Duodenal mucosa (tissue), 2 donors: ENCODE measurements around the gene SLC35B4.

Experiments
- H3K27ac ChIP-seq: one replicate; pipeline ENCODE4 v1.7.0; 2013; ENCODE audit warnings: low read depth, low read length
- H3K27me3 ChIP-seq, 2 donors: one replicate each; pipeline ENCODE4 v1.7.0; 2013; ENCODE audit warnings: low read length in 2 of 2, control low read depth in 1 of 2; ENCODE audit not compliant: insufficient read depth in 2 of 2, control insufficient read depth in 1 of 2
- H3K36me3 ChIP-seq, 2 donors: one replicate each; pipeline ENCODE4 v1.7.0; 2013; ENCODE audit warnings: low read length in 2 of 2, control low read depth in 1 of 2; ENCODE audit not compliant: insufficient read depth in 2 of 2, control insufficient read depth in 1 of 2
- H3K4me1 ChIP-seq, 2 donors: one replicate each; pipeline ENCODE4 v1.7.0; 2013; ENCODE audit warnings: low read length in 2 of 2, control low read depth in 1 of 2; ENCODE audit not compliant: insufficient read depth in 2 of 2, control insufficient read depth in 1 of 2
- H3K4me3 ChIP-seq, 2 donors: one replicate each; pipeline ENCODE4 v1.7.0; 2013; ENCODE audit warnings: low read length in 2 of 2, low read depth in 1 of 2
- H3K9ac ChIP-seq, 2 donors: one replicate each; pipeline ENCODE4 v1.7.0; 2013; ENCODE audit warnings: low read length in 2 of 2, low read depth in 1 of 2
- H3K9me3 ChIP-seq, 2 donors: one replicate each; pipeline ENCODE4 v1.7.0; 2013; ENCODE audit warnings: low read length in 2 of 2, control low read depth in 1 of 2; ENCODE audit not compliant: control insufficient read depth in 1 of 2

SLC35B4 gene

GRCh38 chr7:134332892-134333291, 16.2 kb upstream of the SLC35B4 start:
- Histone ChIP-seq H3K9me3 (no peaks in the 10 kb centered on the region), H3K9ac (no peak overlapping the region), H3K4me1 (peaks cover 4 to 10% of the 10 kb centered on the region in 2 donors), H3K27ac (no peak overlapping the region), H3K4me3 (no peak overlapping the region), H3K27me3 (no peaks in the 10 kb centered on the region), H3K36me3 (no peaks in the 10 kb centered on the region)

GRCh38 chr7:134331393-134331792, 14.7 kb upstream of the SLC35B4 start:
- Histone ChIP-seq H3K9me3 (no peaks in the 10 kb centered on the region), H3K36me3 (no peaks in the 10 kb centered on the region), H3K9ac (no peak overlapping the region), H3K27me3 (no peaks in the 10 kb centered on the region), H3K4me3 (no peak overlapping the region), H3K4me1 (peaks cover 4 to 12% of the 10 kb centered on the region in 2 donors), H3K27ac (no peak overlapping the region)

- Histone ChIP-seq H3K4me3 (no peak overlapping the region), H3K27ac (no peak overlapping the region), H3K4me1 (peaks cover 4 to 12% of the 10 kb centered on the region in 2 donors), H3K36me3 (no peaks in the 10 kb centered on the region), H3K9ac (no peak overlapping the region), H3K27me3 (no peaks in the 10 kb centered on the region), H3K9me3 (no peaks in the 10 kb centered on the region)
Observed at GRCh38 chr7:134330974-134331373, 14.2 kb upstream of the SLC35B4 start.

GRCh38 chr7:134329614-134330346, 13.1 kb upstream of the SLC35B4 start:
- Histone ChIP-seq H3K4me3 (no peak overlapping the region), H3K4me1 (peaks cover 4 to 12% of the 10 kb centered on the region in 2 donors)

GRCh38 chr7:134328900-134329299, 12.2 kb upstream of the SLC35B4 start:
- no peaks in the 10 kb centered on the region for H3K27me3 ChIP-seq
- H3K9me3 ChIP-seq, result no peaks in the 10 kb centered on the region
- no peak overlapping the region for H3K4me3 ChIP-seq
- H3K9ac ChIP-seq, result no peak overlapping the region
- H3K27ac ChIP-seq, result no peak overlapping the region
- H3K36me3 ChIP-seq, result no peaks in the 10 kb centered on the region
- H3K4me1 ChIP-seq, result peaks cover 4 to 12% of the 10 kb centered on the region in 2 donors

More at GRCh38 chr7:134329614-134330346, 13.1 kb upstream of the SLC35B4 start:
- Histone ChIP-seq H3K36me3 (no peaks in the 10 kb centered on the region), H3K9me3 (no peaks in the 10 kb centered on the region), H3K9ac (no peak overlapping the region), H3K27ac (no peak overlapping the region), H3K27me3 (no peaks in the 10 kb centered on the region)

- Histone ChIP-seq H3K4me3 (no peak overlapping the region), H3K36me3 (no peaks in the 10 kb centered on the region), H3K27ac (no peak overlapping the region), H3K9ac (no peak overlapping the region), H3K27me3 (no peaks in the 10 kb centered on the region), H3K9me3 (no peaks in the 10 kb centered on the region), H3K4me1 (peaks cover 4 to 12% of the 10 kb centered on the region in 2 donors)
Observed at GRCh38 chr7:134327896-134328295, 11.2 kb upstream of the SLC35B4 start.

GRCh38 chr7:134324107-134324506, 7.4 kb upstream of the SLC35B4 start:
- Histone ChIP-seq H3K4me3 (no peak overlapping the region), H3K4me1 (peaks cover 0 to 12% of the 10 kb centered on the region in 2 donors), H3K27ac (no peak overlapping the region), H3K27me3 (peaks cover 0 to 6% of the 10 kb centered on the region in 2 donors), H3K9me3 (no peaks in the 10 kb centered on the region), H3K36me3 (no peaks in the 10 kb centered on the region), H3K9ac (no peak overlapping the region)

GRCh38 chr7:134320201-134320600, 3.5 kb upstream of the SLC35B4 start:
- H3K9ac ChIP-seq, result no peak overlapping the region
- no peaks in the 10 kb centered on the region for H3K36me3 ChIP-seq
- H3K27ac ChIP-seq, result no peak overlapping the region
- no peak overlapping the region for H3K4me3 ChIP-seq
- peaks cover 0 to 6% of the 10 kb centered on the region in 2 donors for H3K27me3 ChIP-seq
- H3K9me3 ChIP-seq, result no peaks in the 10 kb centered on the region
- peaks cover 11 to 13% of the 10 kb centered on the region in 2 donors for H3K4me1 ChIP-seq

- Histone ChIP-seq H3K4me3 (no peak overlapping the region), H3K27me3 (peaks cover 0 to 6% of the 10 kb centered on the region in 2 donors), H3K36me3 (no peaks in the 10 kb centered on the region), H3K27ac (no peak overlapping the region), H3K9me3 (no peaks in the 10 kb centered on the region), H3K9ac (no peak overlapping the region), H3K4me1 (peaks cover 13 to 14% of the 10 kb centered on the region in 2 donors)
Observed at GRCh38 chr7:134318443-134318842, 1.7 kb upstream of the SLC35B4 start.

GRCh38 chr7:134317434-134317833, 704 bp upstream of the SLC35B4 start:
- no peaks in the 10 kb centered on the region for H3K36me3 ChIP-seq
- no peaks in the 10 kb centered on the region for H3K9me3 ChIP-seq
- H3K27me3 ChIP-seq, result peaks cover 0 to 3% of the 10 kb centered on the region in 2 donors
- H3K4me1 ChIP-seq, result peaks cover 13 to 14% of the 10 kb centered on the region in 2 donors
- no peak overlapping the region for H3K27ac ChIP-seq
- peak overlapping the region in 1 of 2 donors; percentile 81 for H3K9ac ChIP-seq
- peak overlapping the region; percentile 82 to 92 for H3K4me3 ChIP-seq
